CD1c-positive myeloid dendritic cell (primary cell): ENCODE results near the gene SLC25A13.

ENCODE experiments used
- DNase-seq: peaks from one replicate; pipeline ENCODE4 v3.0.0-alpha.2; 2016; ENCODE audit errors: extremely low spot score

The SLC25A13 gene

DNA sequence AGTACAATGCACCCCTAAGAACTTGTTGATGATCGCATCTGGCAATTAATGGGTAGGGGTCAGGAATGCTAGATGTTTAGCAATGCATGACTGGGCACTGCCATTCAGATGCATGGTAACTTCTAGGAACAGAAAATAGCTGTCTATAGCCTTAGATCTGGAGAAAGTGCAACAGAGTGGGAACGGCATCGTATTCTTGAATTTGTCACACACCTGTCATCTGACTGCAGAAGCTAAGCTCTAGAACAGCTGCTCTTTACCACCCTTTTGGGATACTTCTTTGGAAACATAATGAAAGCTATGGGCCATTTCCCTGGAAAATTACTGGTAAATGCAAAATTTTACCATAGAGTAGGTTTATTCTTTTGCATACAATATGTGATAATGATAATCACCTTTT is 118.1 kb downstream of the SLC25A13 start:
- no peak for DNase-seq

DNA sequence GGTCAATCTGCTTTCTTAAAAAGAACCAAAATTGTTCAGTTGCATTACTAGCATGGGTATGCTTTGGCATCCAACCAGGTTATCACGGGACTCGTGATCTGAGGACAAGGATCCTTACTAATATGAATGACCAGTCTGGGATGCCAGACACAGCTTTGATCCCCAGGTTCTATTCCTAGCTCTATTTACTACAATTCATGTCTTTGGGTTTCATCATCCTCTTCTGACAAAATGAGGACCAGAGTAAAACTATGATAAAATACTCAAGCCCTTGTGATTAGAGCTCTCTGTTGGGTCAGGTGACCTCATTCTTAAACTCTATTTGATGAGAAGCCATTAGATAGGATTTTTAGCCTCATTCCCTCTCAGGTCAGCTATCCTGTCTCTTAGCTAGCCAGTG is 119.8 kb downstream of the SLC25A13 start:
- DNase-seq, result no peak

DNA sequence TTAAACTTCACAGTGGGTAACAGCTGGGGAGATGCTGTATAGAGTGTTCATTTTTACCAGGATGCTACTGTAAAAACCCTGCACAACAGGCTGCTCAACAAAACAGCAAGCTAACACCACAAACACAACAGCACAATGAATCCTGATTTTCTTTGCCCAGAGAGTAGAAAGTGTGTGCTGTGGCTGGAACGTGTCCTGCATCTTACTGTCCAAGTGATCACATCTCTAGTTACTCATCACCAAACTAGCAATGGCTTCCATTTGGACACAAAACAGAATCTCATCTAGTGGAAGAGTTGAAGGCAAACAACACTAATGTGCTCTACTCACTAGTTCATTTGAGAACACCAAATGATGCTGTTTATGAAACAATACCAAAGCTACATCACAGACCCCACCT is 121.2 kb downstream of the SLC25A13 start:
- no peak for DNase-seq

DNA sequence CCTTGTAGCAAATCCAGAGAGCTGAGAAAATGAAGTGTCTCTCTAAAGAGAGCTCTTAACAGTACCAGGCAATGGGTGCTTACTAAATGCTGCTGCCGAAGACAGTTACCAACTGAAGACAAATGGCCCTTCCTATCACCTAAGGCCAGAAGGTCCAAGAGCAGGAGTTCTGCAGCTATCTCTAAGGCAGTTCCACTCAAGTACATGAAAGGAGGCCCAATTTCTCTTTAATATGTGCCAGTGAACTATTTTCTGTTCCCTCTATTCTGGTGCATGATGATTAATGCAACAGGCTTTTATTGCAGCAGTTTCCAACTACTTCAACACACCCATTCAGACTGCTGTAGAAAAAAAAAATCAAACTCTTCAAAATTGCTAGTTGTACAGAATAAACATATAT is 122.5 kb downstream of the SLC25A13 start:
- DNase-seq, result no peak

DNA sequence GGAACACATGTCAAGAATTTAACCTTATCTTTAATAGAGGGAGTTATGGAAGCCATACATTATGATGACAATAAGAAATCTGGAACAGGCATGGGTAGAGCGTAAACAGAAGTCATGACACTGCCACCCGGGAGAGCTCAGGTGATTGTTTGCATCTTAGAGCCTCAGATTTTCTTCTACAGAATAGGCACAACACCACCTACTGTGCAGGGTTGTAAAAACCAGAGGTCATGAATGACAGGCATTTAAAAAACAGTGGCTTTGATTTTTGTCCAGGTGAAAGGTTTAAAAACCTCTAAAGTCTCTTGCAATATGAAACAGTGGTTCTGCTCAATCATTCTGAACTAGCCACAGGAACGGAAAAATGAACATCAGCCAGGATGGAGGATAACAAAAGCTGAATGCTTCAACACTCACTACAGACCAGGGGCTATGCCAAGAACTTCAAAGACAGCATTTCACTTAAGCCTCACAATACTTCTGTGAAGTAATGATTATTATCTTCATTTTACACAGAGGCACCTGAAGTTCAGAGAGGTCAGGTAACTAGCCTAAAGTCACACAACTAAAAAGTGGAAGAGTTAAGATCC is 123.8 kb downstream of the SLC25A13 start:
- DNase-seq, result no peak

DNA sequence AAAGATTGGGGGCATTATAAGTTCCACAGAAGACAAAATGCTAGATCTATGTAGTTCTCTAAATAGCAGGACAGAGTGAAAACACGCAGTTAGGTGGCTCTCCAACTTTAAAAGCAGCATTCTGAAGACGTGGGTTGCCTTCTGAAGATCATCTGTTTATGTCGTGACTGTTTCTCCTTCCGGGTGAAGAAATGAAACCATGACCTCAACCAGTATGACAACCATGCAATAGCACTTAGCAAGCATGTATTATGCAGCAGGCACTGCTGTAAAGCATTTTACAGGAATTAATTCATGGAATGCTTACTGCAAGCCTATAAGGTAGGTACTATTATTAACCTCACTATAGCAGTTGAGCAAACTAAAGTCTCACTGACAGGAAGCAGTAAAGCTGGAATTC is 125.2 kb downstream of the SLC25A13 start:
- peak; percentile 2 for DNase-seq

DNA sequence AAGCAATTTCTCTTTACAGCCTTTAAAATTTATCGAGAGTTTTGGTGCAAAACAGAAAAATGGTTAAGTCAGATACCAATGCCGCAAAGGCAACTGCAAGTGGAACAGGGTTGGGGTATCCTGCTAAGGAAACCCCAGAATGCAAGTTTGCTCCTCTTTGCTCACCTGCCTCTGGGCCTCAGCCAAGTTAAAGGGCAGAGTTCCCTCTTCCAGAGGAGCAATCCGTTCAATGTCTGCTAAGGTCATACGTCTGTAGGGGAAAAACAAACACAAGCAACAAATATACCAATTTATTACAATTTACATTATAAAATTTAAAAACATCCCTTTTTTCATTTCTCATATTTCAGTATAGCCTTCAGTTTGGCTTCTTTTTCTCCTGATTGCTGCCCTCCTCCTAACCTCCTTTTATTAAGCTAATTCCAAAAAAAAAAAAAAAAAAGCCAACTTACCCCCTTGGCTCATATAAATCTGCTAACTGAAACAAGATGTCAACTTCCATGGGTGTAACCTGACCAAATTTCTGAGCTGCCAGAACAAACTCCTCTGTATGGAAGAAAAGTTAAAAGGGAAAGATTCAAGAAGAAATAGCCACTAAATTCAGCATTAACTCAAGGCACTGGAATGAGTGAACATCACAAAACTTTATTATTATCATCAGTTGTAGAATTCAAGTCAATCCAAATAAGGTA is 132.6 kb downstream of the SLC25A13 start:
- no peak for DNase-seq

DNA sequence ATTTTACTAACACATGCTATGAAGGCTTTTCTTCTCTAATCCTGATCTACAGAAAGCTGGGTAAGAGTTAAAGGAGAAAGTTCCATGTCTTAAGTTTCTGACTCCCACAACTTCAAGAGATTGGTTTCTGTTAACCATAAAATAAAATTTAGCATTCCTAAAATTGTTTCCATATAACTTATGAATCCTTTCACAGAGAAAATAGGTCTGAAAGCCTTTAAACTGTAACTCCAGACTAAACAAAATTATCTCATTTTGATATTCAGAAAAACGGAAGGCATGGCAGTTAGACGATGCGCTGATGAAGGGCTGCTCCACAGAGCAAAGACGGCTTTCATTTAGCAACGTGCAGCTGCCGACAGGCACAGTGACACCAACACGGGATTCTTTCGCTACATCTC is 133.3 kb downstream of the SLC25A13 start:
- no peak for DNase-seq

DNA sequence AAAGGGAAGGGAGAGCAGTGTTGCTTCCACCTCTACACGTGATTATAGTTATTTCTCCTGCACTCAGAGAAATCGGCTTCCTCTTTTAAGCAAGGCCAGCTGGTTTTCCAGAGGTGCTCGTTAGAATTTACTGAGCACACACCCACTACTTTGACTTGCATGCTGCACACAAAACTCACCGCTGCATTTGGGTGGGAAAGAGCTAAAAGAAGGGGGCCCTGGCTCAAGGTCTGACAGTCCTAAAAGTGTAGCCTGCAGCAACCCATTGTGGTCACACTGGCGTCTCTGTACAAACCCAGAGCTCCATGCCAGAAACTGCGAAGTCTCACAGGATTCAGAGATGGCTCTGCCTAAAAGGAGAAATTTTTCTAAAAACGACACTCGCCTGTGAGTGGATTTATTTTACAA is 133.7 kb downstream of the SLC25A13 start:
- no peak for DNase-seq

DNA sequence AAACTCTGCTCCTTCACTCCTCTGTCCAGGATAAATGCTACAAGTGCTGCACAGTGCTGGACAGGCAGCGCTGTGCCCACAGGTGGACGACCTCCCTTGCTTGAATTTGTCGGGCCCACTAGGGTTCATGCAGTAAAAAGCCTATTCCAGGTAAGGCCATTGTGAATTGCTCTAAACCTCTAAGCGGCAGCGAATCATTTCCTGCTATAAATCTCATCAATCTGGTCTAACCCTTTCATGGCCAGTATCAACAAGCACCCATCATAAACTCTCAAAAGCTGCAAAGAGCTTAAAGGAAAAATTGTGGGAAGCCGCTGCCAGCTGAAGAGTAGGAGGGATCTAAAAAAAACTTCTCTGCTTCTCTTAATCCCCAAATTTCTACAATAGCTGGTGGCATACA is 134.2 kb downstream of the SLC25A13 start:
- no peak for DNase-seq

DNA sequence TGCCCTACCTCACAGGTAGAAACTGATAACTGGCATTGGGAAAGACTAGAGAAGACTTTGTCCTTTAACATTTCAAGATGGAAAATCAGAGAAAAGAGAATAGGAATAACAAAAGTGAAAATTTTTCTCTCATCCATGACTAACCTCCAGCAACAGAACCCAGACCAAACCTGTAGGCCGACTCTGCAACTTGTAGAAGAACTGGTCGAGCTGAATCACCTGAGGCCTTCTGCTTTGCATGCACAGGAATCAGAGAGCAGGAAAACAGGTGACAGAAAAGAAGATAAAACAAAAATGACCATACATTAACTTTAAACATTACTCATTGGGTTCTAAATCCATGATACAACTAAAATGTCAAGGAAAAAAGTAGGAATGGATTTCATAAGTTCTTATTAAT is 137.1 kb downstream of the SLC25A13 start:
- no peak for DNase-seq

DNA sequence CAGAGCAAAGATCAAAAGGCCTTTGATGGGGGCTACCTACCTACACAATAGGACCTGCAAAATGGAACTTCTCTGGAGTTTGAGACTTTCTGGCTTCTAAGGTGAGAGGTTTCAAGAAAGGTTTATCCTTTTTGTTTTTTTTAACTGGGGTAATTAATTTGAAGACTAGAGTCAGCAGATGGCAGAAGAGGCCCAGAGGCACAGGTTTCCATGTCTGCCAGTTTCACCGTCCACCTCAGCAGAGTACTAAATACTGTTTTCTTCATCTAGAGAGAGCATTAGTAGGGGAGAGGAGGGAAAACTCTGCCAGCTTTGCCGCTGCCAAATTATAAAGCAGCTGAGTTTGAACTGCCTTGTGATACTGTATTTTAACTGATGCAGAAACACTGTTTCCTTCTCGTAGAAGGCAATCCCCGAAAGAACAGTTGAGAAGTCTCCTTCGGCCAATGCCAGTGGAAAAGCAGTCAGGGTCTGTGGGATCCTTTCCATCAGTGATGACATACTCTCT is 138.7 kb downstream of the SLC25A13 start:
- no peak for DNase-seq

DNA sequence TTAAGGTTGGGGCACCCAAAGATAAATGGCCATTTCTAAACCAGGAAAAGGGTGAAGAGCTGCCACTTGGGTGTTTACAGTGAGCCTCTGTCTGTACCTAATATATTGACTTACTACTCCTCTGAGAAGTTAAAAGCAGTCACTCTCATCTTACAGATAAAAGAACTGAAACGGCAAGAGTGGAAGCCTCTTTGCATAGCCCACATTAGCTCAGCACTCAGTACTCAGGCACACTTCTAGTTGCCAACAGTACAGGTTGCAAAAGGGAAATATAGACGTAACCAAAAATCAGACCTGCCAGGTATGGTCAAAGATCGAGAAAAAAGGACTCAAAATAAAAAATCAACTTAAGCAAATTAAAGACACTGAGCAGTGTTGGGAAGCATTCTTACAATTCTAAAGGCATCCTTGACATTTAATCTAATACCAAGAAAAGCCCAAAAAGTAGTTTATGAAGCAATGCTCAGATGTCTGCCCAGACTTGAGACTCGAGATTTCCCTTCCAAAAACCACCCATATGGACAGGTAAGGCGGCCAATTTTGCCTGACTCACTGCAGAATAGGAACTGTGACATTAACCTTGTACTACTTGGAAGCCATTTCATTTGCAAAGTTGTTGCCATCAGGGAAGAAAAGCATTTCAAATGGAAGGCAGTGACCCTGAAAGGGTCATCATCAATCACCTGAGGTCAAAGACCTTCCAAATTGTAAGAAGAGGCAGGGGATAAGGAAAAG is 139.3 kb downstream of the SLC25A13 start:
- no peak for DNase-seq

DNA sequence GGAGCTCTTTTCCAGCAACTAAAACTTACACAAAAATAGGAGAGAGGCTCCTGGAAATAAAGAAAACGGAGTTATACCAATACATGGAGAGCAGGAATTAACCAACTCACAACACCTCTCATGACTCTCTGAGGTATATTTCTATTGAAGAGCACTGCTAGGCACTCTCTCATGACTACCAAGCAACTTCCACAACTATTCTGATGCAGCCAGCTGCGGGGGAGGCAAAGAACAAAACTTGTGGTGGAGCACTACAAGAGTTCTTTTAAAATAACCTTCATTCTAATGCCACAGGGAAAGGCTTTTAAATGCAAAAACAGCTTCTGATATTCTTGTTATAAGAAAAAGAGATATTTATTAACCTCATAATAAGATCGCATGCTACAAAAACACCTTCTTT is 140.7 kb downstream of the SLC25A13 start:
- no peak for DNase-seq

DNA sequence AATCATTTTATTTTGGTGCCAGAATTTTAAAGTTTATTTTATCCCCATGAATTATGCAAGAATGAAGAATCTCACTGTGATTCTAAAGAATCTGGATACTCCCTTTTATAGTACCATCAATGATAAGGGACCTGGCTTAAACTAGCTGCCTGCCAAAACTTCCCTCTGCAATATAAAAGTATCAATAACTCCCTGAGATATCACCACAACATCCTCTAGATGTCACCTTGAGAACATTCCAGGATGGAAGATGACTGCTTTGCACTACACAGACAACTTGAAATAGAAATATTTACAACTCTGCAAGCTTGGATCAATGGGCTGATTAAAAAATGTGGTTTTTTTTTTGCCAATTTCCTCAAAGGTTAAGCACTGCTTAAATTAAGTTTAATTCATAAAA is 142.1 kb downstream of the SLC25A13 start:
- no peak for DNase-seq

DNA sequence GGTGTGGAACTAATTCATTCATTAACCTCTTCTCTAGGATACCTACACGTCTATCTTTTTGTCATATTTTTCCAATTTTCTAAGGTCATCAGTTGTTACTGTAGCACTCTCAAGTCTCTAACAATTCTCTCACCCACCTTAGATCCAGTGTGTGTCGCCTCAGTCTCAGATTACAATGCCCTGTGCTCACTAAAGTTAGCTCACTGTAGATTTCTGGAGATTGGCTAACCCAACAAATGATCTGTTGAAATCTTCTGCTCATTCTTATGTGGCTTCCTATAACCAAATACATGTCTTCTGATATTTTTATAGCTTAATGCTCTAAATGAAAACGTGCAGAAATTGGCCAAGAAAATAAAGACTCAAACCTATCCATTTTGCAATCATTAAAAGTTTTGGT is 142.6 kb downstream of the SLC25A13 start:
- no peak for DNase-seq

DNA sequence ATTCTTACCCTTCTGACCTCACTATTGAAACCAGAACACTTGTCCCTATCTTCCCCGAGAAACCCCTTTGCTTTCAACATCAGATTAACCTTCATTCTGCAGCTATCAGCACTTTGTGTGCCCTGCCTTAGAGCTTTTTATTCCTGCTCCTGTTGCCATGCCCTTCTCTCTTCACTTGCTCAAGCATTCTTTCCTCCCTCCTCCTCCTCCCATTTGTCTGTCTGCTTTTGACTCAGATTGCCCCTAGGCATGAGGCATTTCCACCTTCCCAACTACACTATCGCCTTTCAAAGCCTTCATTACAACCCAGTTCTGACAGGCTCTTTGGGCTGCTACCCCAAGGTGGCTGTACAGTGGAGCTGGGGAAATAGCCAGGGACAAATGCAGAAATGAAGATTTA is 143.3 kb downstream of the SLC25A13 start:
- DNase-seq, result no peak

DNA sequence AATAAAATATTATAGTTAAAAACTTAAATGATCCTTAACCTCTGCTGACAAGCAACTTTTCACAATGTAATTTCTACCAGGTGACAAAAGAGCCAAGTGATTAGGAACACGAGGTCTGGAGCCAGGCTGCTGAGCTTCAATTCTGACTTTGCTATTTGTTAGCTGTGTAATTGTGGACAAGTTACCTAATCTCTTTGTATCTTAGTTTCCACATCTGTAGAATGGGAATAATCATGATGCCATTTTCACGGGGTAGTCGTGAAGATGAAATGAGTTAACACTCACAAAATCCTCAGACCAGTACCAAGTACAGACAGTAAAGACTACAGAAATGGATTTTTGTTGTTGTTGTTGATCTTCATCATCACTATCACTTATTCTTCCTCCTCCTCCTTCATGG is 144.5 kb downstream of the SLC25A13 start:
- no peak for DNase-seq

DNA sequence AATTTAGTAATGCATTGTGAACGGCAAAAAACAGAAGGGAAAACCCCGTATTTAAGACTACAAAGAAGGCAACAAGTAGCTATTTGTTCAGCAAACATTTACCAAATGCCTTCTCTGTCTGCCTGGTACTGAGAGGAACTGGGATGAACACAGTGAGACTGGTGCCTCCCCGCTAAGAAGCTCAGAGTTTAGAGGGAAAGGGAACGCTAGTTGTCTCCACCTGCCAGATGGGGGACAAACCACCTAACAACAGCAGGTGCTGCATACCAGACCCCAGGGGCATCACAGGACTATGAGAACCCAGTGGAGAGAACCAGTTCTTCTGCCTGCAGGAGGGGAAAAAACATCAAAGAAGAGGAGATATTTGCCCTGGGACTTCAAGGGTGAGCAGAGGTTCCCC is 147.1 kb downstream of the SLC25A13 start:
- DNase-seq, result no peak

DNA sequence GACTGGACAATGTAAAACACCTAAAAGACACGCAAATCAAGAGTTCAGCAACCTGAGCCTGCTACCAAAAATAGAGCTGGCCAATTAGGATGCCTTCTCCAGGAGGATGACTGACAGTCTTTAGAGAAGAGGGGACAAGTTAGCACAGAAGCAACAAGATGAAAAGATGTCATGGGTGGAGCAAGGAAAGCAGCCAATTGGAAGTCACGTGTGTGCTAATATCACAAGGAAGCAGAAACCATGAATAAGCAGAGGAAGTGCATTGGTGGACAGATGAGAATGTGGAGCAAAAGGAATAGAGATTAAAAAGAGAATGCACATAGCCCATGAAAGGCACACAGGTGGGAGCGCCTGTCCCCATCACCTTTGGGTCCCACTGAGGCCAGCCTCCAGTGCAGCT is 148.1 kb downstream of the SLC25A13 start:
- no peak for DNase-seq

DNA sequence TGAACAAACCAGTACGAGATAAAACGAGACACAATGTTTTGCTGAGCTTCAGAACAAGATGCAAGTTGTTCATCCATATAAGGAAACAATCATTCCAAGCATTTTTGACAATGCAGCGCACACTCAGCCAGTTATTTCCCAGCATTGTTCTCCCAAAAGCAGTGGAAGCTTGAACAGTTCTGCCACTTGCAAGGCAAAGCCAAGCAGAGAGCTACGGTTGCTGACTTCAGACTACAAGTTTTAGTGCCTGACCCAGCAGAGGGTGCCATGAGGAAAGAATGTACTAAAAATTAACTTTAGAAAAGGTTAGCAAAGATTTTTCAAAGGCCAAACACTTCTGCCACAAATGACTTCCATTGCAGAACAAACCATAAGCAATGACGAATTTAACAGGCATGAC is 152.5 kb downstream of the SLC25A13 start:
- no peak for DNase-seq

DNA sequence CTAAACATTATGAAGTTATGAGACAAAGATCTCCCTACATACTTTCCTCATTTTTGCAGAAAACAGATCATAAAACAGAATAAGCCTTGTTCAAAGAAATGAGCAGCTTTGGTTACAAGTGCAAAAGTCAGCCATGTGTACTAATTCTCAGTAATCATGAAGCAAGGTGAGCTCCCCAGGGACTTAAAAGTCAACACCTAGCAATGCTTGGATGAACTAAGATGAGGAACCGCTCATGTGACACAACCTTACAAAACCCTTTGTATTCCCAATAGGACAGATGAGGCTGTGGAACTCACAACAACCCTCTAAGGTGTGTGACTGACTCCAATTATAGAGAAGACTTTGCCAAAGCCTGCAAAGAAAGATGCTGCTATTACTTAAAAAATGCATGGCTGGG is 154.5 kb downstream of the SLC25A13 start:
- no peak for DNase-seq

DNA sequence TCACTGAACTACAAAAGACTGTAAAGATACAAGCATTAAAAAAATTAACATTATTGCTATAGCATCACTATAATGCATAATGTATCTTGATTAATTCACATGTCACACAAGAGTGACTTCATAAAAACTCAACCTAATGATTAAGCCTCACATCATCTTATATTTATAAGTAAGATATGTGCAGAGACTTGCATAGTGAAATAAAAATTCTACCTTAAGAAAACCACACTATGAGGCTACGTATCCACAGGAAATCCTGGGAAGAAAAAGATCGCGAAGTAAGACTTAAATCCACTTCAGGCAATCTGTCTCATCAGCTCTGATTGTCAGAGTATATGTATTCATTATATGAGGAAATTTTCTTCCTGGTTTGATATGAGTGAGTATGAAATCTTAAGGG is 160.0 kb downstream of the SLC25A13 start:
- no peak for DNase-seq
